GM12878 (cell line): ENCODE results near the gene COQ5. TPM values are rescaled to one million over a fixed set of nuclear protein-coding genes. Genes with fewer than 3 reads are reported as not detected.

Experiments
- CBFB ChIP-seq: IDR thresholded peaks from 2 replicates; pipeline ENCODE4 v1.6.1; 2016; ENCODE audit warnings: antibody characterized with exemption, low read depth
- EED ChIP-seq: sonication (generic); IDR thresholded peaks from 2 replicates; pipeline ENCODE4 v1.6.1; 2016; ENCODE audit warnings: antibody characterized with exemption, low read depth
- FOXK2 ChIP-seq: fragments of 450-650 bp; IDR thresholded peaks from 2 replicates; pipeline ENCODE4 v1.6.1; 2017; ENCODE audit warnings: mild to moderate bottlenecking, moderate library complexity
- FOXM1 ChIP-seq: IDR thresholded peaks from 2 replicates; pipeline ENCODE4 v1.6.1; 2012; ENCODE audit warnings: low read depth, mild to moderate bottlenecking, inconsistent platforms, low read length, moderate library complexity
- IKZF1 ChIP-seq: fragments of 450-650 bp; conservative IDR thresholded peaks from 2 replicates; pipeline ENCODE4 v1.6.1; 2017; ENCODE audit warnings: antibody characterized with exemption, mild to moderate bottlenecking
- JUNB ChIP-seq: IDR thresholded peaks from 2 replicates; pipeline ENCODE4 v1.6.1; 2016; ENCODE audit warnings: antibody characterized with exemption, mild to moderate bottlenecking
- MYB ChIP-seq: fragments of 150-350 bp; IDR thresholded peaks from 2 replicates; pipeline ENCODE4 v1.6.1; 2014; ENCODE audit warnings: mild to moderate bottlenecking, low read depth, low read length, borderline replicate concordance
- RB1 ChIP-seq: fragments of 450-650 bp; formaldehyde crosslinking; IDR thresholded peaks from 2 replicates; pipeline ENCODE4 v1.6.1; 2017; ENCODE audit warnings: mild to moderate bottlenecking, borderline replicate concordance
- TCF12 ChIP-seq: IDR thresholded peaks from 2 replicates; pipeline ENCODE4 v1.6.1; 2011; ENCODE audit warnings: low read depth, mild to moderate bottlenecking, low read length
- ZNF384 ChIP-seq: IDR thresholded peaks from 2 replicates; pipeline ENCODE4 v1.6.1; 2012; ENCODE audit warnings: low read depth, mild to moderate bottlenecking, low read length, improper control_type of control experiment, borderline replicate concordance
- polyA plus RNA-seq, 11 experiments: library from polyadenylated mRNA; depleted of rRNA in 4 of 11; unstranded in 6 of 11; stranded (reverse) in 5 of 11; fragments of >200 nt; fragmentation: Nextera tagmentation in 4 of 11; fragmentation: Illumina TruSeq in 1 of 11; extraction: Ambion mirVana in 4 of 11; extraction: Trizol in 1 of 11; gene quantifications; 1 replicate in 1 of 11; 2 replicates in 10 of 11; pipeline versions ENCODE4 v1.2.1 to v1.2.3, GENCODE V29; 2011 to 2016; ENCODE audit warnings: inconsistent platforms in 2 of 11, missing spikeins in 2 of 11, low read depth in 1 of 11
- total RNA-seq, 4 experiments: library from RNA; depleted of rRNA in 3 of 4; stranded (reverse); fragments of >200 nt in 3 of 4; fragmentation: Illumina TruSeq in 1 of 4; extraction: Trizol in 1 of 4; gene quantifications; 2 replicates each; pipeline versions ENCODE4 v1.2.1 to v1.2.3, GENCODE V29; 2013 to 2021
- TF ChIP-seq, protein P1 (sequence below): fragments of 450-650 bp; formaldehyde crosslinking; IDR thresholded peaks from 2 replicates; pipeline ENCODE4 v1.5.0; 2022; ENCODE audit warnings: mild to moderate bottlenecking, missing genetic modification characterization
- TF ChIP-seq, protein P2 (sequence below): fragments of 450-650 bp; IDR thresholded peaks from 2 replicates; pipeline ENCODE4 v1.6.1; 2017; ENCODE audit warnings: low read depth, mild to moderate bottlenecking, moderate library complexity
- TF ChIP-seq, protein P3 (sequence below): IDR thresholded peaks from 2 replicates; pipeline ENCODE4 v1.6.1; 2012; ENCODE audit warnings: improper control_type of control experiment, low read depth, low read length; ENCODE audit not compliant: insufficient replicate concordance
- TF ChIP-seq, protein P4 (sequence below): fragments of 150-350 bp; IDR thresholded peaks from 2 replicates; pipeline ENCODE4 v1.6.1; 2016; ENCODE audit warnings: low read depth, low read length

Gene COQ5
- total and polyA plus RNA-seq, 10 of the 15 experiments (the other 5 are each of a cell fraction or from before 2014, with no cell fraction given) = 24.8 to 69.3 (median 37.8) TPM

DNA sequence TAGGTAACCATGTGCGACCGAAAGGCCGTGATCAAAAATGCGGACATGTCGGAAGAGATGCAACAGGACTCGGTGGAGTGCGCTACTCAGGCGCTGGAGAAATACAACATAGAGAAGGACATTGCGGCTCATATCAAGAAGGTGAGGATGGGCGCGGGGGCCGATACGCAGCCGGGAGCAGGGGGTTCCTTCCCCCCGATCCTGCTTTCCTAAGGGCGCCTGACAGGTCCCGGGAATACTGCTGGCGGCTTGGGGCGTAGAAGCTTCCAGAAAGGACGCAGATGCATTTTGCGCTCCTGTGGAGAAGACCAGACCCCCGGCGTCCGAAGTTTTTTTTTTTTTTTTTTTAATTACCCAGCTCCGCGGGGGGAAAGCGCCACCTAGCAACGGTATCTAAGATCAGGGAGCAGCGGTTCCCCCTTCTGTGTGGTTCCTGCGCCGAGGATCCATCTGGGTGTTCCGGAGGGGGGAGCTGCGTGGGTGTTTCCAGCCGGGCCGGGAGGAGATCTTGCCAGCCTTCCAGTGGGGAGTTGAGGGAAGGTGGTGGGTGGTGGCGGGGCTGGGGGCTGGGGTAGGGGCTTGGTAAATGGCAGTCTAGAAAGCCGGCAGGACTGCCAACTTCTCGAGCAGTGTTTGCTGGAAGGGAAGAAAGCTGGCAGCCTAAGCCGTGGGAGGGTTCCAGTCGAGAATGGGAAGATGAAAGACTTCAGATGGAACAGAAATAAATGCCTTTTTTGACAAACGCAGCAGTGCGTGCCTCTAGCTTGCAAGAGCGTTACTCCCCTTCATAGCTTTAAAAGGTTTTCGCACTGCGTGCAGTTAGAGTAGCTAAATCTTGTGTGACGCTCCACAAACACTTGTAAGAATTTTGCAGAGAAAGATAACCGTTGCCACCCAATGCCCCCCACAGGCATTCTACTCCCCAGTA lies 32.3 kb downstream of the COQ5 start (continued):
- TF ChIP-seq, protein P1, sequence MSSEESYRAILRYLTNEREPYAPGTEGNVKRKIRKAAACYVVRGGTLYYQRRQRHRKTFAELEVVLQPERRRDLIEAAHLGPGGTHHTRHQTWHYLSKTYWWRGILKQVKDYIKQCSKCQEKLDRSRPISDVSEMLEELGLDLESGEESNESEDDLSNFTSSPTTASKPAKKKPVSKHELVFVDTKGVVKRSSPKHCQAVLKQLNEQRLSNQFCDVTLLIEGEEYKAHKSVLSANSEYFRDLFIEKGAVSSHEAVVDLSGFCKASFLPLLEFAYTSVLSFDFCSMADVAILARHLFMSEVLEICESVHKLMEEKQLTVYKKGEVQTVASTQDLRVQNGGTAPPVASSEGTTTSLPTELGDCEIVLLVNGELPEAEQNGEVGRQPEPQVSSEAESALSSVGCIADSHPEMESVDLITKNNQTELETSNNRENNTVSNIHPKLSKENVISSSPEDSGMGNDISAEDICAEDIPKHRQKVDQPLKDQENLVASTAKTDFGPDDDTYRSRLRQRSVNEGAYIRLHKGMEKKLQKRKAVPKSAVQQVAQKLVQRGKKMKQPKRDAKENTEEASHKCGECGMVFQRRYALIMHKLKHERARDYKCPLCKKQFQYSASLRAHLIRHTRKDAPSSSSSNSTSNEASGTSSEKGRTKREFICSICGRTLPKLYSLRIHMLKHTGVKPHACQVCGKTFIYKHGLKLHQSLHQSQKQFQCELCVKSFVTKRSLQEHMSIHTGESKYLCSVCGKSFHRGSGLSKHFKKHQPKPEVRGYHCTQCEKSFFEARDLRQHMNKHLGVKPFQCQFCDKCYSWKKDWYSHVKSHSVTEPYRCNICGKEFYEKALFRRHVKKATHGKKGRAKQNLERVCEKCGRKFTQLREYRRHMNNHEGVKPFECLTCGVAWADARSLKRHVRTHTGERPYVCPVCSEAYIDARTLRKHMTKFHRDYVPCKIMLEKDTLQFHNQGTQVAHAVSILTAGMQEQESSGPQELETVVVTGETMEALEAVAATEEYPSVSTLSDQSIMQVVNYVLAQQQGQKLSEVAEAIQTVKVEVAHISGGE (CRISPR knock-in tag) = no peak
- TF ChIP-seq MYB (no peak), EED (0 out of 2 replicates have a peak, but pooled peaks have one; percentile 42), CBFB (no peak), JUNB (no peak), RB1 (no peak), TCF12 (no peak), FOXK2 (no peak), FOXM1 (no peak), ZNF384 (peak; percentile 87), IKZF1 (peak; percentile 27; the same call in 1 of the 2 replicates)
- TF ChIP-seq, protein P2, sequence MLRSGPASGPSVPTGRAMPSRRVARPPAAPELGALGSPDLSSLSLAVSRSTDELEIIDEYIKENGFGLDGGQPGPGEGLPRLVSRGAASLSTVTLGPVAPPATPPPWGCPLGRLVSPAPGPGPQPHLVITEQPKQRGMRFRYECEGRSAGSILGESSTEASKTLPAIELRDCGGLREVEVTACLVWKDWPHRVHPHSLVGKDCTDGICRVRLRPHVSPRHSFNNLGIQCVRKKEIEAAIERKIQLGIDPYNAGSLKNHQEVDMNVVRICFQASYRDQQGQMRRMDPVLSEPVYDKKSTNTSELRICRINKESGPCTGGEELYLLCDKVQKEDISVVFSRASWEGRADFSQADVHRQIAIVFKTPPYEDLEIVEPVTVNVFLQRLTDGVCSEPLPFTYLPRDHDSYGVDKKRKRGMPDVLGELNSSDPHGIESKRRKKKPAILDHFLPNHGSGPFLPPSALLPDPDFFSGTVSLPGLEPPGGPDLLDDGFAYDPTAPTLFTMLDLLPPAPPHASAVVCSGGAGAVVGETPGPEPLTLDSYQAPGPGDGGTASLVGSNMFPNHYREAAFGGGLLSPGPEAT = 0 out of 2 replicates have a peak, but pooled peaks have one; percentile 13
- TF ChIP-seq, protein P3, sequence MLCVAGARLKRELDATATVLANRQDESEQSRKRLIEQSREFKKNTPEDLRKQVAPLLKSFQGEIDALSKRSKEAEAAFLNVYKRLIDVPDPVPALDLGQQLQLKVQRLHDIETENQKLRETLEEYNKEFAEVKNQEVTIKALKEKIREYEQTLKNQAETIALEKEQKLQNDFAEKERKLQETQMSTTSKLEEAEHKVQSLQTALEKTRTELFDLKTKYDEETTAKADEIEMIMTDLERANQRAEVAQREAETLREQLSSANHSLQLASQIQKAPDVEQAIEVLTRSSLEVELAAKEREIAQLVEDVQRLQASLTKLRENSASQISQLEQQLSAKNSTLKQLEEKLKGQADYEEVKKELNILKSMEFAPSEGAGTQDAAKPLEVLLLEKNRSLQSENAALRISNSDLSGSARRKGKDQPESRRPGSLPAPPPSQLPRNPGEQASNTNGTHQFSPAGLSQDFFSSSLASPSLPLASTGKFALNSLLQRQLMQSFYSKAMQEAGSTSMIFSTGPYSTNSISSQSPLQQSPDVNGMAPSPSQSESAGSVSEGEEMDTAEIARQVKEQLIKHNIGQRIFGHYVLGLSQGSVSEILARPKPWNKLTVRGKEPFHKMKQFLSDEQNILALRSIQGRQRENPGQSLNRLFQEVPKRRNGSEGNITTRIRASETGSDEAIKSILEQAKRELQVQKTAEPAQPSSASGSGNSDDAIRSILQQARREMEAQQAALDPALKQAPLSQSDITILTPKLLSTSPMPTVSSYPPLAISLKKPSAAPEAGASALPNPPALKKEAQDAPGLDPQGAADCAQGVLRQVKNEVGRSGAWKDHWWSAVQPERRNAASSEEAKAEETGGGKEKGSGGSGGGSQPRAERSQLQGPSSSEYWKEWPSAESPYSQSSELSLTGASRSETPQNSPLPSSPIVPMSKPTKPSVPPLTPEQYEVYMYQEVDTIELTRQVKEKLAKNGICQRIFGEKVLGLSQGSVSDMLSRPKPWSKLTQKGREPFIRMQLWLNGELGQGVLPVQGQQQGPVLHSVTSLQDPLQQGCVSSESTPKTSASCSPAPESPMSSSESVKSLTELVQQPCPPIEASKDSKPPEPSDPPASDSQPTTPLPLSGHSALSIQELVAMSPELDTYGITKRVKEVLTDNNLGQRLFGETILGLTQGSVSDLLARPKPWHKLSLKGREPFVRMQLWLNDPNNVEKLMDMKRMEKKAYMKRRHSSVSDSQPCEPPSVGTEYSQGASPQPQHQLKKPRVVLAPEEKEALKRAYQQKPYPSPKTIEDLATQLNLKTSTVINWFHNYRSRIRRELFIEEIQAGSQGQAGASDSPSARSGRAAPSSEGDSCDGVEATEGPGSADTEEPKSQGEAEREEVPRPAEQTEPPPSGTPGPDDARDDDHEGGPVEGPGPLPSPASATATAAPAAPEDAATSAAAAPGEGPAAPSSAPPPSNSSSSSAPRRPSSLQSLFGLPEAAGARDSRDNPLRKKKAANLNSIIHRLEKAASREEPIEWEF = no peak
- TF ChIP-seq, protein P4, sequence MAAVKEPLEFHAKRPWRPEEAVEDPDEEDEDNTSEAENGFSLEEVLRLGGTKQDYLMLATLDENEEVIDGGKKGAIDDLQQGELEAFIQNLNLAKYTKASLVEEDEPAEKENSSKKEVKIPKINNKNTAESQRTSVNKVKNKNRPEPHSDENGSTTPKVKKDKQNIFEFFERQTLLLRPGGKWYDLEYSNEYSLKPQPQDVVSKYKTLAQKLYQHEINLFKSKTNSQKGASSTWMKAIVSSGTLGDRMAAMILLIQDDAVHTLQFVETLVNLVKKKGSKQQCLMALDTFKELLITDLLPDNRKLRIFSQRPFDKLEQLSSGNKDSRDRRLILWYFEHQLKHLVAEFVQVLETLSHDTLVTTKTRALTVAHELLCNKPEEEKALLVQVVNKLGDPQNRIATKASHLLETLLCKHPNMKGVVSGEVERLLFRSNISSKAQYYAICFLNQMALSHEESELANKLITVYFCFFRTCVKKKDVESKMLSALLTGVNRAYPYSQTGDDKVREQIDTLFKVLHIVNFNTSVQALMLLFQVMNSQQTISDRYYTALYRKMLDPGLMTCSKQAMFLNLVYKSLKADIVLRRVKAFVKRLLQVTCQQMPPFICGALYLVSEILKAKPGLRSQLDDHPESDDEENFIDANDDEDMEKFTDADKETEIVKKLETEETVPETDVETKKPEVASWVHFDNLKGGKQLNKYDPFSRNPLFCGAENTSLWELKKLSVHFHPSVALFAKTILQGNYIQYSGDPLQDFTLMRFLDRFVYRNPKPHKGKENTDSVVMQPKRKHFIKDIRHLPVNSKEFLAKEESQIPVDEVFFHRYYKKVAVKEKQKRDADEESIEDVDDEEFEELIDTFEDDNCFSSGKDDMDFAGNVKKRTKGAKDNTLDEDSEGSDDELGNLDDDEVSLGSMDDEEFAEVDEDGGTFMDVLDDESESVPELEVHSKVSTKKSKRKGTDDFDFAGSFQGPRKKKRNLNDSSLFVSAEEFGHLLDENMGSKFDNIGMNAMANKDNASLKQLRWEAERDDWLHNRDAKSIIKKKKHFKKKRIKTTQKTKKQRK = no peak
